GM18951 (cell line): ENCODE results near the gene AGBL5.
"Not testable (repeated sequence)": the region's sequence is repeated elsewhere in the genome, so short reads cannot be mapped to it uniquely, and the experiment has no call there.

ENCODE experiments used
- POLR2A ChIP-seq: IDR thresholded peaks from 4 replicates; pipeline ENCODE4 v1.6.1; 2011; ENCODE audit warnings: mild to moderate bottlenecking; ENCODE audit not compliant: insufficient read length, insufficient read depth; ENCODE audit errors: extremely low read depth
- in situ Hi-C: fragments of 300-500 bp; cut with MboI; formaldehyde crosslinking; loops from one replicate; pipeline ENCODE4 v1.12.0; 2022; ENCODE audit warnings: low sequenced_read_pairs, mixed read lengths, inconsistent platforms; ENCODE audit not compliant: unreplicated experiment

Gene AGBL5

GRCh38 chr2:27105981-27106380, 54.5 kb downstream of the AGBL5 start:
- TF ChIP-seq POLR2A, result no peak
- in situ Hi-C loops, result loop anchor here (10.0 kb wide), 1 partner anchor 179 kb away; the partner anchor contains the start of gene TRIM54

GRCh38 chr2:27108221-27108620, 56.8 kb downstream of the AGBL5 start:
- in situ Hi-C loops, result loop anchor here (10.0 kb wide), 1 partner anchor 177 kb away; the partner anchor contains the start of gene TRIM54
- no peak for TF ChIP-seq POLR2A

GRCh38 chr2:27109083-27109482, 57.6 kb downstream of the AGBL5 start:
- no peak for TF ChIP-seq POLR2A
- in situ Hi-C loops, result loop anchor here (10.0 kb wide), 1 partner anchor 176 kb away; the partner anchor contains the start of gene TRIM54

- in situ Hi-C loops, result not testable (repeated sequence)
Measured at GRCh38 chr2:27110603-27111352, 59.3 kb downstream of the AGBL5 start.

- in situ Hi-C loops, result not testable (repeated sequence)
Measured at GRCh38 chr2:27111392-27112078, 60.1 kb downstream of the AGBL5 start.

- no peak for TF ChIP-seq POLR2A
- in situ Hi-C loops, result no loop called here
Measured at GRCh38 chr2:27115519-27115918, 64.1 kb downstream of the AGBL5 start.

GRCh38 chr2:27117995-27118524, 66.6 kb downstream of the AGBL5 start:
- no peak for TF ChIP-seq POLR2A
- in situ Hi-C loops, result no loop called here

- TF ChIP-seq POLR2A, result no peak
- in situ Hi-C loops, result no loop called here
Measured at GRCh38 chr2:27118525-27119329, 67.3 kb downstream of the AGBL5 start, which contains the start of gene CGREF1. Gene CGREF1 (minus strand): TSS chr2:27119128. CDS start chr2:27104366, 14,762 bp downstream.

GRCh38 chr2:27119330-27119670, 67.8 kb downstream of the AGBL5 start:
- in situ Hi-C loops, result not testable (repeated sequence)
